OCI-LY7 (cell line): ENCODE data around the gene ZNF691. TPM values are rescaled to one million over a fixed set of nuclear protein-coding genes. Genes with fewer than 3 reads are reported as not detected.
"Not testable (repeated sequence)": the region's sequence is repeated elsewhere in the genome, so short reads cannot be mapped to it uniquely, and the experiment has no call there.

Experiments used
- BruUV-seq: library from RNA; stranded (reverse); fragments of 400-500 nt; replicated peaks from 2 replicates; lab custom pipeline; 2021; lab: Mats Ljungman, UMichigan
- CTCF ChIA-PET: fragments of 300-600 bp; sonication (Branson Sonifier 250); formaldehyde crosslinking; loops from one replicate; lab custom pipeline; 2022; ENCODE audit warnings: antibody characterized with exemption; ENCODE audit not compliant: unreplicated experiment; lab: Charles Lee
- POLR2A ChIA-PET: fragments of 300-600 bp; sonication (Branson Sonifier 250); formaldehyde crosslinking; loops from one replicate; lab custom pipeline; 2022; ENCODE audit warnings: antibody characterized with exemption; lab: Charles Lee
- DNase-seq: peaks from one replicate; pipeline ENCODE4 v3.0.0-alpha.2; 2015; ENCODE audit warnings: low spot score
- H2AFZ ChIP-seq: fragments of 200-600 bp; sonication (generic), shearing (Covaris generic); 2 replicates; pipeline ENCODE4 v1.6.1; 2014; ENCODE audit warnings: mild to moderate bottlenecking, antibody characterized with exemption, low read length, moderate library complexity
- H3K27ac ChIP-seq: fragments of 200-600 bp; sonication (generic); 2 replicates; pipeline ENCODE4 v1.5.1; 2014; ENCODE audit warnings: mixed run types, low read depth, mild to moderate bottlenecking, moderate library complexity, low read length, inconsistent platforms; ENCODE audit not compliant: poor library complexity, severe bottlenecking
- H3K36me3 ChIP-seq: fragments of 200-600 bp; sonication (generic); 2 replicates; pipeline ENCODE4 v1.6.1; 2014; ENCODE audit warnings: mild to moderate bottlenecking, antibody characterized with exemption, low read length, moderate library complexity, mixed read lengths; ENCODE audit not compliant: insufficient read depth
- H3K4me1 ChIP-seq: fragments of 200-600 bp; sonication (generic); 2 replicates; pipeline ENCODE4 v1.5.1; 2014; ENCODE audit warnings: mild to moderate bottlenecking, low read length; ENCODE audit not compliant: insufficient read depth, poor library complexity, severe bottlenecking
- H3K4me2 ChIP-seq: fragments of 200-600 bp; sonication (generic); 2 replicates; pipeline ENCODE4 v1.6.1; 2014; ENCODE audit warnings: mild to moderate bottlenecking, low read length
- H3K4me3 ChIP-seq: fragments of 200-600 bp; sonication (generic); 2 replicates; pipeline ENCODE4 v1.5.1; 2014; ENCODE audit warnings: mild to moderate bottlenecking, low read depth, low read length; ENCODE audit not compliant: poor library complexity, severe bottlenecking
- H3K79me2 ChIP-seq: fragments of 200-600 bp; sonication (generic); 2 replicates; pipeline ENCODE4 v1.6.1; 2016; ENCODE audit warnings: low read depth, mild to moderate bottlenecking, low read length, moderate library complexity, mixed read lengths; ENCODE audit not compliant: insufficient read depth
- H3K9me2 ChIP-seq: fragments of 200-600 bp; sonication (generic); 2 replicates; pipeline ENCODE4 v1.6.1; 2016; ENCODE audit warnings: mild to moderate bottlenecking, low read length, mixed read lengths; ENCODE audit not compliant: insufficient read depth
- H3K9me3 ChIP-seq: fragments of 200-600 bp; sonication (generic); 2 replicates; pipeline ENCODE4 v1.6.1; 2014; ENCODE audit warnings: mild to moderate bottlenecking, mixed run types, low read length, mixed read lengths
- H4K20me1 ChIP-seq: fragments of 200-600 bp; sonication (generic); 2 replicates; pipeline ENCODE4 v1.6.1; 2014; ENCODE audit warnings: mild to moderate bottlenecking, antibody characterized with exemption, low read length, moderate library complexity, mixed read lengths; ENCODE audit not compliant: insufficient read depth
- EZH2phosphoT487 ChIP-seq: fragments of 200-600 bp; sonication (generic); IDR thresholded peaks from 2 replicates; pipeline ENCODE4 v1.6.1; 2018; ENCODE audit warnings: low read depth, borderline replicate concordance, mild to moderate bottlenecking, mixed run types, antibody characterized with exemption, low read length, moderate library complexity, mixed read lengths
- intact Hi-C: fragments of 100-400 bp; cut with micrococcal nuclease; formaldehyde crosslinking; loops from one replicate; pipeline ENCODE4 v1.10.0; 2022; ENCODE audit not compliant: unreplicated experiment
- total RNA-seq, 2 experiments: library from RNA; depleted of rRNA in 1 of 2; stranded (reverse); fragments of >200 nt in 1 of 2; shearing (Covaris generic) in 1 of 2; gene quantifications; 2 replicates each; pipeline ENCODE4 v1.2.3, GENCODE V29; 2014 to 2022
- TF ChIP-seq, protein P1 (sequence below): fragments of 200-600 bp; sonication (generic); conservative IDR thresholded peaks from 2 replicates; pipeline ENCODE4 v1.5.1; 2014; ENCODE audit warnings: mild to moderate bottlenecking, antibody characterized with exemption, low read length, moderate library complexity, mixed read lengths

ZNF691 gene
- total RNA-seq, 2 experiments from 2014 or later = 17.8 to 21.1 TPM

DNA sequence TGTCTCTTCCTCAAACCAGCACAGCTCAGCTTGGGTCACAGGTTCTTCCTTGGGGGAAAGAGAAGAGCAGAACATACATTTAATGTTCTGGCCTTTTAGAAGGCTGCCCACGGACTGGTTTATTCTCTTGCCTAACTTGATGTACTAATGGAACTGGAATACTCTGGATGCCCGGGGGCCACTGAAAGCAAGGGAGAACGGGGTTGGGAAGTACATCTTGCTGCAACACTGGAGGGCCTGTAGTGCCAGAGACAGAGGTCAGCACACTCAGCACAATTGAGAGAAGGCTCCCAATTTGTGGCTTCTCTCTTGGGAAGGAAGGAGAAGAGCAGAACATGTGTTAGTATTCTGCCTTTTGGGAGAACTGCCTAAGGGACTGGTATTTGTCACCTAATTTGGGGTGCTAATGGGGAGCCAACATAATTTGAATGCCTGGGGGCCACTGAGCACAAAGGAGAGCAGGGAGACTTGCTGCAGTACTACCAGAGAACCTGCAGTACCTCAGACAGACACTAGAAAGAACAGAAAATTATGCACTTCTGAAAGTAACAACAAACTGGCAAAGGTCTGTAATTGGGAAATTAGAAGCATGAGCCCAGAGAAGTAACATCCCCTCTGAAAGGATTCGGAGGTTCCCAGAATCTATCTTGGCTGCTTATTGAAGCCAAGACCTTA is 14.1 kb downstream of the ZNF691 start:
- TF ChIP-seq, protein P1, sequence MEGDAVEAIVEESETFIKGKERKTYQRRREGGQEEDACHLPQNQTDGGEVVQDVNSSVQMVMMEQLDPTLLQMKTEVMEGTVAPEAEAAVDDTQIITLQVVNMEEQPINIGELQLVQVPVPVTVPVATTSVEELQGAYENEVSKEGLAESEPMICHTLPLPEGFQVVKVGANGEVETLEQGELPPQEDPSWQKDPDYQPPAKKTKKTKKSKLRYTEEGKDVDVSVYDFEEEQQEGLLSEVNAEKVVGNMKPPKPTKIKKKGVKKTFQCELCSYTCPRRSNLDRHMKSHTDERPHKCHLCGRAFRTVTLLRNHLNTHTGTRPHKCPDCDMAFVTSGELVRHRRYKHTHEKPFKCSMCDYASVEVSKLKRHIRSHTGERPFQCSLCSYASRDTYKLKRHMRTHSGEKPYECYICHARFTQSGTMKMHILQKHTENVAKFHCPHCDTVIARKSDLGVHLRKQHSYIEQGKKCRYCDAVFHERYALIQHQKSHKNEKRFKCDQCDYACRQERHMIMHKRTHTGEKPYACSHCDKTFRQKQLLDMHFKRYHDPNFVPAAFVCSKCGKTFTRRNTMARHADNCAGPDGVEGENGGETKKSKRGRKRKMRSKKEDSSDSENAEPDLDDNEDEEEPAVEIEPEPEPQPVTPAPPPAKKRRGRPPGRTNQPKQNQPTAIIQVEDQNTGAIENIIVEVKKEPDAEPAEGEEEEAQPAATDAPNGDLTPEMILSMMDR = peak; percentile 26; the same call in 1 of the 2 replicates
- no peak for TF ChIP-seq EZH2phosphoT487
- CTCF ChIA-PET = no interaction called here
- intact Hi-C loops = no loop called here

GRCh38 chr1:42861014-42861399 is 14.6 kb downstream of the ZNF691 start:
- BruUV-seq = no TSS peak
- intact Hi-C loops = no loop called here
- DNase-seq = no peak
- Histone ChIP-seq H4K20me1 (no peaks in the 10 kb centered on the region), H3K9me3 (peaks cover 8% of the 10 kb centered on the region; the same call in 1 of the 2 replicates), H3K9me2 (no peaks in the 10 kb centered on the region), H3K27ac (no peak overlapping the region), H3K4me2 (no peak overlapping the region), H3K36me3 (no peaks in the 10 kb centered on the region), H3K79me2 (no peaks in the 10 kb centered on the region), H3K4me3 (no peak overlapping the region), H3K4me1 (no peaks in the 10 kb centered on the region), H2AFZ (no peak overlapping the region)
- ChIA-PET POLR2A (no interaction called here), CTCF (no interaction called here)
- TF ChIP-seq, protein P1 = no peak
- TF ChIP-seq EZH2phosphoT487 = no peak

More for the DNA sequence above, 14.1 kb downstream of the ZNF691 start:
- no peak overlapping the region for H3K27ac ChIP-seq
- no peaks in the 10 kb centered on the region for H3K9me2 ChIP-seq
- H3K4me2 ChIP-seq = no peak overlapping the region
- H4K20me1 ChIP-seq = no peaks in the 10 kb centered on the region
- POLR2A ChIA-PET = interaction anchor here (0.6 kb wide), 1 partner anchor 1464 kb away, joined by 3 read pairs; no protein-coding TSS in a partner anchor
- no peaks in the 10 kb centered on the region for H3K79me2 ChIP-seq
- no peaks in the 10 kb centered on the region for H3K4me1 ChIP-seq
- no peaks in the 10 kb centered on the region for H3K36me3 ChIP-seq
- H3K4me3 ChIP-seq = no peak overlapping the region
- H3K9me3 ChIP-seq = peaks cover 8% of the 10 kb centered on the region; the same call in 1 of the 2 replicates
- DNase-seq = no peak
- no peak overlapping the region for H2AFZ ChIP-seq
- no TSS peak for BruUV-seq

DNA sequence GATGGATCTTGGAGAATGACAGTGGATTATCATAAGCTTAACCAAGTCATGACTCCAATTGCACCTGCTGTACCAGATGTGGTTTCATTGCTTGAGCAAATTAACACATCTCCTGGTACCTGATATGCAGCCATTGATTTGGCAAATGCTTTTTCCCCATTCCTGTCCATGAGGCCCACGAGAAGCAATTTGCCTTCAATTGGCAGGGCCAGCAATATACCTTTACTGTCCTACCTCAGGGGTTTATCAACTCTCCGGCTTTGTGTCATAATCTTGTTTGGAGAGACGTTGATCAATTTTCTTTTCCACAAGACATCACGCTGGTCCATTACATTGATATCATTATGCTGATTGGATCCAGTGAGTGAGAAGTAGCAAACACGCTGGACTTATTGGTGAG is 20.1 kb downstream of the ZNF691 start:
- H2AFZ ChIP-seq = no peak overlapping the region

GRCh38 chr1:42868466-42868865 is 22.1 kb downstream of the ZNF691 start:
- H3K27ac ChIP-seq, CTCF ChIA-PET, DNase-seq, BruUV-seq, H3K36me3 ChIP-seq, H2AFZ ChIP-seq, H3K4me2 ChIP-seq, H3K4me3 ChIP-seq, H3K9me3 ChIP-seq, H4K20me1 ChIP-seq, H3K9me2 ChIP-seq, H3K79me2 ChIP-seq, H3K4me1 ChIP-seq, intact Hi-C loops, POLR2A ChIA-PET: not testable (repeated sequence)

More for the DNA sequence above, 20.1 kb downstream of the ZNF691 start:
- Histone ChIP-seq H3K4me1 (no peaks in the 10 kb centered on the region), H3K79me2 (no peaks in the 10 kb centered on the region), H4K20me1 (no peaks in the 10 kb centered on the region), H3K9me2 (no peaks in the 10 kb centered on the region), H3K9me3 (no peaks in the 10 kb centered on the region), H3K4me3 (no peak overlapping the region), H3K4me2 (no peak overlapping the region), H3K36me3 (no peaks in the 10 kb centered on the region), H3K27ac (no peak overlapping the region)
- CTCF ChIA-PET = no interaction called here
- BruUV-seq = no TSS peak
- intact Hi-C loops = no loop called here
- POLR2A ChIA-PET = no interaction called here
- DNase-seq = no peak
- TF ChIP-seq, protein P1 = no peak
- no peak for TF ChIP-seq EZH2phosphoT487
